HepG2 (cell line): ENCODE results near the gene PBX4. TPM values are rescaled to one million over a fixed set of nuclear protein-coding genes. Genes with fewer than 3 reads are reported as not detected.

Source experiments
- ATAC-seq: fragments of 200-7000 bp; cut with Tn5 transposase; 3 replicates; pipeline ENCODE4 v1.9.1; 2020; ENCODE audit warnings: mild to moderate bottlenecking, moderate library complexity
- BruUV-seq: library from RNA; stranded (reverse); fragments of 400-500 nt; replicated peaks from 2 replicates; lab custom pipeline; 2021; lab: Mats Ljungman, UMichigan
- CTCF ChIA-PET: fragments of 300-600 bp; formaldehyde crosslinking; extraction: SDS; loops from one replicate; lab custom pipeline; 2021; ENCODE audit warnings: low total read pairs, inconsistent platforms, low intra/inter-chr PET ratio; lab: Yijun Ruan, JAX
- POLR2A ChIA-PET: fragments of 350-600 bp; sonication (Branson Sonifier 250); formaldehyde crosslinking; loops from one replicate; lab custom pipeline; 2020; ENCODE audit warnings: antibody characterized with exemption, inconsistent platforms; lab: Yijun Ruan, JAX
- DNase-seq: peaks from one replicate; pipeline ENCODE4 v3.0.0-alpha.2; 2015; ENCODE audit warnings: low spot score
- FAIRE-seq: peaks from 3 replicates; lab custom pipeline; 2011; peaks lifted over from hg19 to GRCh38; lab: Jason Lieb, UNC
- H2AFZ ChIP-seq: one replicate; pipeline ENCODE4 v1.6.1; 2011; ENCODE audit warnings: low read length, inconsistent platforms
- H3K27ac ChIP-seq: fragments of 300-600 bp; 3 replicates; pipeline ENCODE4 v1.8.0; 2011; ENCODE audit warnings: mixed run types, mild to moderate bottlenecking, mixed read lengths, low read length, inconsistent platforms; ENCODE audit not compliant: insufficient read depth; ENCODE audit errors: extremely low read length
- H3K27me3 ChIP-seq, 2 experiments: fragments of 200-600 bp in 1 of 2; 2 replicates in 1 of 2; 3 replicates in 1 of 2; pipeline versions ENCODE4 v1.6.0 to v1.8.0; 2011; ENCODE audit warnings: low read length in 2 of 2, mild to moderate bottlenecking in 2 of 2, moderate library complexity in 2 of 2, inconsistent platforms in 1 of 2; ENCODE audit not compliant: insufficient read depth in 2 of 2, control insufficient read depth in 1 of 2
- H3K36me3 ChIP-seq, 2 experiments: fragments of 200-600 bp in 1 of 2; replicated peaks in 1 of 2; 2 replicates in 1 of 2; 3 replicates in 1 of 2; pipeline versions ENCODE4 v1.5.1 to v1.8.0; 2011; ENCODE audit warnings: low read length in 2 of 2, inconsistent platforms in 1 of 2; ENCODE audit not compliant: insufficient read depth in 2 of 2, control insufficient read depth in 1 of 2
- H3K4me1 ChIP-seq: 2 replicates; pipeline ENCODE4 v1.5.1; 2012; ENCODE audit warnings: low read length, inconsistent platforms; ENCODE audit not compliant: insufficient read depth
- H3K4me2 ChIP-seq: 2 replicates; pipeline ENCODE4 v1.6.0; 2011; ENCODE audit warnings: low read depth, low read length, inconsistent platforms
- H3K4me3 ChIP-seq, 3 experiments: fragments of 200-600 bp in 1 of 3; sonication (generic), shearing (Covaris generic) in 1 of 3; replicated peaks in 1 of 3; 2 replicates each; pipeline ENCODE4 v1.5.1; 2011 to 2016; ENCODE audit warnings: low read length in 3 of 3, inconsistent platforms in 2 of 3, low read depth in 2 of 3, mild to moderate bottlenecking in 2 of 3, control low read depth in 1 of 3, mixed read lengths in 1 of 3; ENCODE audit not compliant: insufficient read depth in 1 of 3
- H3K79me2 ChIP-seq: one replicate; pipeline ENCODE4 v1.6.1; 2011; ENCODE audit warnings: low read length, inconsistent platforms; ENCODE audit not compliant: insufficient read depth
- H3K9ac ChIP-seq: 2 replicates; pipeline ENCODE4 v1.6.0; 2011; ENCODE audit warnings: mild to moderate bottlenecking, low read depth, low read length, inconsistent platforms; ENCODE audit not compliant: insufficient read depth
- H3K9me3 ChIP-seq: 2 replicates; pipeline ENCODE4 v1.5.1; 2012; ENCODE audit warnings: mild to moderate bottlenecking, low read length
- H4K20me1 ChIP-seq: 2 replicates; pipeline ENCODE4 v1.6.0; 2011; ENCODE audit warnings: inconsistent platforms, mild to moderate bottlenecking, low read length, moderate library complexity; ENCODE audit not compliant: insufficient read depth
- GZF1 ChIP-seq: sonication (generic); formaldehyde crosslinking; IDR thresholded peaks from 2 replicates; pipeline ENCODE4 v1.5.1; 2020; ENCODE audit warnings: mild to moderate bottlenecking, missing genetic modification reagents
- MXD1 ChIP-seq: sonication (generic); formaldehyde crosslinking; IDR thresholded peaks from 2 replicates; pipeline ENCODE4 v1.4.0; 2020; ENCODE audit warnings: mild to moderate bottlenecking, missing genetic modification reagents
- ZNF280B ChIP-seq: sonication (generic); formaldehyde crosslinking; IDR thresholded peaks from 2 replicates; pipeline ENCODE4 v1.5.0; 2020; ENCODE audit warnings: missing genetic modification reagents, mild to moderate bottlenecking, borderline replicate concordance
- ZNF484 ChIP-seq: sonication (generic); formaldehyde crosslinking; IDR thresholded peaks from 2 replicates; pipeline ENCODE4 v1.5.1; 2020; ENCODE audit warnings: mild to moderate bottlenecking, low read depth, missing genetic modification reagents, borderline replicate concordance
- ZNF512B ChIP-seq: sonication (generic); formaldehyde crosslinking; IDR thresholded peaks from 2 replicates; pipeline ENCODE4 v1.5.1; 2020; ENCODE audit warnings: missing genetic modification reagents, mild to moderate bottlenecking, borderline replicate concordance
- WGBS: methylation state at CpG from one replicate; pipeline ENCODE4 v1.1.6; 2017; ENCODE audit warnings: low lambda C conversion rate; 5-methylcytosine and 5-hydroxymethylcytosine counted together
- in situ Hi-C: cut with HindIII; loops from 2 replicates; pipeline ENCODE4 v1.10.0; 2017; ENCODE audit warnings: low pct_unique_long_range_greater_than_20kb; ENCODE audit not compliant: extremely low pct_ligation_motif_present
- intact Hi-C: fragments of 100-400 bp; cut with micrococcal nuclease; formaldehyde crosslinking; loops from one replicate; pipeline ENCODE4 v1.10.0; 2022; ENCODE audit not compliant: unreplicated experiment
- polyA plus RNA-seq, 8 experiments: library from polyadenylated mRNA; depleted of rRNA in 3 of 8; stranded (reverse) in 7 of 8; unstranded in 1 of 8; fragments of >200 nt; fragmentation: Illumina TruSeq in 4 of 8; extraction: Trizol in 4 of 8; gene quantifications; 2 replicates each; pipeline versions ENCODE4 v1.2.1 to v1.2.3, GENCODE V29; 2011 to 2016; ENCODE audit warnings: low read depth in 4 of 8, missing spikeins in 1 of 8, mixed read lengths in 1 of 8; ENCODE audit not compliant: insufficient read depth in 1 of 8
- total RNA-seq, 5 experiments: library from RNA; depleted of rRNA; stranded (reverse); fragments of >200 nt; fragmentation: Illumina TruSeq; extraction: Trizol; gene quantifications; 2 replicates each; pipeline ENCODE4 v1.2.3, GENCODE V29; 2016; ENCODE audit warnings: low read depth in 1 of 5

The PBX4 gene
- total and polyA plus RNA-seq, 2 of the 13 experiments (the other 11 are each of a cell fraction or from before 2014, with no cell fraction given), result not detected

- Histone ChIP-seq H4K20me1 (no peaks in the 10 kb centered on the region), H3K27me3 (peaks cover 0 to 6% of the 10 kb centered on the region in 2 experiments; a peak in 3 of 5 replicates), H3K4me2 (no peak overlapping the region), H3K9me3 (no peaks in the 10 kb centered on the region), H3K4me3 (no peak overlapping the region), H3K79me2 (no peaks in the 10 kb centered on the region), H2AFZ (no peak overlapping the region), H3K27ac (no peak overlapping the region), H3K9ac (no peak overlapping the region), H3K4me1 (no peaks in the 10 kb centered on the region), H3K36me3 (no peaks in the 10 kb centered on the region)
- intact Hi-C loops (no loop called here), in situ Hi-C loops (no loop called here)
- BruUV-seq, result no TSS peak
- WGBS, result 19% methylated on average over 3 of the region's 6 CpGs
- DNase-seq, result no peak
- no peak for TF ChIP-seq ZNF512B (CRISPR knock-in tag)
- TF ChIP-seq MXD1 (CRISPR knock-in tag), result no peak
- TF ChIP-seq ZNF484 (CRISPR knock-in tag), result no peak
- no peak for TF ChIP-seq GZF1 (CRISPR knock-in tag)
- no peak for TF ChIP-seq ZNF280B
- FAIRE-seq, result no peak
- ChIA-PET CTCF (no interaction called here), POLR2A (no interaction called here)
- no peak for ATAC-seq
Measured at GRCh38 chr19:19582471-19582870, 36.0 kb downstream of the PBX4 start.
